HG02840 (cell line): ENCODE measurements around the gene GPR135.

Experiments
- ATAC-seq: cut with Tn5 transposase; IDR thresholded peaks from one replicate; pipeline ENCODE4 v1.9.1; 2021; ENCODE audit warnings: mild to moderate bottlenecking, moderate library complexity, moderate number of reproducible peaks; ENCODE audit not compliant: unreplicated experiment, low FRiP score

The GPR135 gene

DNA sequence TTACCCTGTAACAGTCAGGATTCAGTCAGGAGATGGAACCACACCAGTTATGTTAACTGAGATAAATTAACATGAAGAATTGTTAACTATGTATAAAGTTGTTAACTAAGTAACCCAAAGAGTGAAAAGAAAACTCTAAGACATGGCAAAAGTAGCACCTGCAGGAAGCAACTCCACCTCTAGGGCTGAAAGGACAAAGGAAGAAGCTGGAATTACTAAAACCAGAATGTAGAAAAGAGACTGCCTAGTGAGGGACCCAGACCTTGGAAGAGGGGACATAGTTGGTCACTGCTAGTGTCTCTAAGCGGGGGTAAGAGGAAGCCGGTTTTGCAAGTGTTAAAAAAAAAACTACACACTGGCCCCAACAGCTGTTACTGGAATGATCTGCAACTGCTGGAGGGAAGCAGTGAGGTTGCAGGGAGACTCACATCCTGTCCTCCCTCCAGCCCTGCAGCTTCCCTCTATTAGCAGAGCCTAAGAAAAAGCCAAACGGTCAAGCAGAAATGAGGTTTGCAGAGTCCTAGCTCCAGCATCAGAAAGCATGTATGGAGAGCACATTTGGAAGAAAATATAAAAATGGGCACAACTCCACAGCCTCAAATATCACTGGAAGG lies 39.8 kb downstream of the GPR135 start:
- no peak for ATAC-seq

DNA sequence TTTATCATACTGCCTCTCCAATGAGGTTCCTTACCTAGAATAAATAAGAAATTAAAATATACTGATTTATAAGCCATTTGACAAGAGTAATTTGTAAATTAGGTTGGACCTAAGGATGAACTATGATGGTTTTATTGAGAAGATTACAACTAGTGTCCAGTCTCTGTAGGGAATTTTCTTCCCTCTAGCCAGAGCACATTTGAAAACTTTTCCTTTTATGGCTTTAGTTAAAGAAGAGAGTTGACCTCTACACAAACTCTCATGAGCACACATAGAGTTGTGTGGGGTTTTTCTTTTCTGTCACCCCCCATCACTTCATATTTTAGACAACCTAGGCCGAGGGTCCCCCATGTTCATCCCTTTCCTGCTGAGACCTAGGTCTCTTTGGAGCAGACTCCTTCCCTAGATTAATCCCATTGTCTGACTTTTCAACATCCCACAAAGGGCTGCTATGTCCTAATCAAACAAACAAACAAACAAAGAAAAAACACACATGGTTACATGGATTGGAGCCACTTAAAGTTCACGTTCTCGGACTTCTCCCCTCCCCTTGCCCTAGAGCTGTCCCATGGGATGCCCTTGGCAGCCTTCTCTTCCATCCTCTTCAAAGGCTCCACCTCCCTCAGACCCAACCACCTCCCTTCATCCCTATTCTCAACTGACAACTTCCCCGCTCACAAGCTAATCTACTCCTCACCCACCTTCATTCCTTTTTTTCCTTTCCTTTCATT lies 40.7 kb downstream of the GPR135 start:
- ATAC-seq, result no peak

DNA sequence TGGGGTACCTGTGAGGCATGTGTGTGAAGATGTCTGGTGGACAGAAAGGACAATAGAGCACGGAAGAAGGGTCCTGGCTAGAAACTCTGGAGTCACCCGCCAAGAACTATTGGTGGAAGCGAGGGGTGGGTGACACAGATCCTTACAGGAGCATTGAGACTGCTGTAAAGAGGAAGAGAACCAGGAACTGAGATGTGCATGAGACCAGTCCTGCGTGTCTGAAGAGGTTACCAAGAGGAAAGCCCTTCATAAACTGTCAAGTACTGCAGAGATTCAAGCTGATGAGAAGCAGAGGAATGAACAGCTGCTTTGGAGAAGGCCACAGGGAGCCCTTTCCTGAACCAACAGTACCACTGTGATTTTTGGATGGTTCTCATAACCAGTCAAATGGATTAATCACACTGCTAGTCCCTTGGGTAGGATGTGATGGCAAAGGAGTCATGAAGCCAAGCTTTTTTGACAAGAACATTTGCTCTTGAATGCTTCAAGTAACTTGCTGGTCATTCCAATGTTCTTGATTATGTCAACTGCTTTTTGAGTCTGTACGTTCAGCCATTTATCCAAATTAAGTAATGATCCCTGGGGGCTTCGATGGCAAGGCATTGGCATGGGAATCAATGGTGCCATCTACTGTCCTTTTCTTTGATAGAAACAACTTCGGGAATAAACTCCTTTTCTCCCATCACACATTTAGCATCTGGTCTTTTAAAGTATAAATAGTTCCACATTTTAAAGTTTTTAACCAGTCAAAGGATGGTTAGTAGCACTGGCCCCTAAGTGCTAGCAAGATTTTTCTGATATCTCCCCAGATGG lies 42.9 kb downstream of the GPR135 start:
- ATAC-seq, result no peak

DNA sequence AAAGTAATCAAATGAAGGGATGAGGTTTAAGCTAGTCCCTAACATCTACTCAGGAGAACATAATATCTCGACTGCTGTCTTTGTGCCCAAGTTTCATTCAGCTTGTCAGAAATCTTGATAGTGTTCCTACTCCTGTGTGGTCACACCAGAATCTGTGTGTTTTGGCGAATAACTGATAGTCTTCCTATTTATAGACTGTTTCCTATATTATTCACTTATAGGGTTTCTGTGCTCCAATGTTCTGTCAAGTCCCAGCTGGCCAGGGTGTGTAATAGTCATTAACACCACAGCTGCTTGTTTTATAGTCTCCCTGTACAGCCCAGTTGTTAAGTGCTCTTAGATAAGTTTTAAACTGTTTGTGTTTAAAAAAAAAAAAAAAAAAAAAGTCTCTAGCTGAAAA lies 45.9 kb downstream of the GPR135 start:
- no peak for ATAC-seq

DNA sequence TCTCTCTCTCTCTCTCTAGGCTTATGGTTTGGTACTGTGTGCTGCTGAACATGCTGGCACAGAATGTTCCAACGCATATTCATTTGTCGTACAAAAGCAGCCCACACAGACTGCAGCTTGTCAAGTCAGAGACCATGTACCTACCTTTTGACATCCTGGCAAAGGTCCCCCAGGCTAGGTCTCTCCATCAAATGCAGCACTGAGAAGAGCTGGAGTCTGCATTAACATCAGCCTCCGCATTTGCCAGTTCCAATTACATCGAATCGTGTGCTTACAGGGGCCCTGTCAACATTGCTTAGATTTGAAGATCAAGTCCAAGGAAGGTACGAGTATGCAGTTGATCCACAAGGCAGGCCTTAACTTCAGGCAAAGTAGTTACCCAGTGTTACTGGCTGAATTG lies 47.9 kb downstream of the GPR135 start:
- no peak for ATAC-seq

DNA sequence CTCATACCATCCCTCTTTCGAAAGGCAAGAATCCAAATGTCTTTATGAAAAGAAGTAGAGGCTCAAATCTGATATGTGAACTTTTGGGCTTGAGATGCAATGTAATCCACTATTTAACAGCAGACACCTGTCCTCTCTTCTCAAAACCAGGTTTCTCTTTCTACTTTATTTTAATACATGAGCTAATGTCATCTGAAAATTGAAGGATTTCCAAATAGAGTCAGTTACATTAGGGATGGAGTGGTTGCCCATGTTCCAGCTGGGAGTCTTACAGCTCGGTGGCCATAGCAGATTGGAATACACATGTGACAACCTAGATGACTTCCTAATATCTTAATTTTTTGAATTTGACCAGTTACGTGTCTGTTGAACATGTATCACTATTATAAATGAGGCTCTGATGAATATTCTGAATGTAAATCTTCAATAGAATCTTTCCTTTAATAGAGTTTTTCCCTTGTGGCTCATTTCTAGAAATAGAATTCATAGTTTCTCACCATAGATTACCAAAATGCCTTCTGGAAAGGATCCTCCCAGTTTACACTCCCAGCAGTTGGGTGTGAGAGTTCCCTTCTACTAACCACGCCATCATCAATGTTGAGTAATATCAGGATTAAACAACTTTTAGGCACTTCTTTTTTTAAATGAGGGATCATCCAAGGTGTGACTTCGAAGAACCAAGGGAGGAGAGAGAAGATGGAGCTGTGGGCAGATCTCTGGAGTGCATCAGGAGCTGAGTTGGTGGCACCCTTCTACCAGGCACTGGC lies 49.2 kb downstream of the GPR135 start:
- ATAC-seq, result no peak
